VCaP (cell line): ENCODE results near the gene SPRN.

Experiments used
- H3K27ac ChIP-seq: fragments of 450-650 bp; 2 replicates; pipeline ENCODE4 v1.5.1; 2017
- CTCF ChIP-seq: fragments of 450-650 bp; conservative IDR thresholded peaks from 2 replicates; pipeline ENCODE4 v1.5.1; 2017; ENCODE audit warnings: mild to moderate bottlenecking, moderate library complexity

The SPRN gene

GRCh38 chr10:133465191-133465949 is 40.9 kb upstream of the SPRN start:
- TF ChIP-seq CTCF, result no peak
- H3K27ac ChIP-seq, result no peak overlapping the region

GRCh38 chr10:133464582-133465031 is 40.2 kb upstream of the SPRN start:
- no peak overlapping the region for H3K27ac ChIP-seq
- TF ChIP-seq CTCF, result no peak

GRCh38 chr10:133462512-133463305 is 38.3 kb upstream of the SPRN start:
- no peak overlapping the region for H3K27ac ChIP-seq
- TF ChIP-seq CTCF, result no peak

DNA sequence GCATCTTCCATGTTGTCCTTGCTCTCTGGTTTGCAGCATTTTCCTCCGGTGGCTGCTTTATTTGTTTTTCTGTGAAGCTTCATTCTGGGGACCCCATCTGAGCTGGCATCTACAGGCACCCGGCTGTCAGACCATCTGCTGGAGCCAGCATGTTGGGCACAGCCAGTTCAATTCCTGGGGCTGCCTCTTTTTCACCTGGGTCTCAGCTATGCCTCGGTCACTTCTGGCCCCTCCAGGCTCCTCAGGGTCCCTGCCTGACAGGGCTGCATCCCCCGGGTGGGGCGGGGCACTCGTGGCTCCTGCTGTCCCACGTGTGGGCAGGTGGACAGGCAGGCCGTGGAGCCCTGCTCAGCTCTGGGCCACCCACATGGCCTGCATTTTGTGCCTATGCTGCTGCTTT is 37.4 kb upstream of the SPRN start:
- TF ChIP-seq CTCF, result no peak
- H3K27ac ChIP-seq, result no peak overlapping the region

DNA sequence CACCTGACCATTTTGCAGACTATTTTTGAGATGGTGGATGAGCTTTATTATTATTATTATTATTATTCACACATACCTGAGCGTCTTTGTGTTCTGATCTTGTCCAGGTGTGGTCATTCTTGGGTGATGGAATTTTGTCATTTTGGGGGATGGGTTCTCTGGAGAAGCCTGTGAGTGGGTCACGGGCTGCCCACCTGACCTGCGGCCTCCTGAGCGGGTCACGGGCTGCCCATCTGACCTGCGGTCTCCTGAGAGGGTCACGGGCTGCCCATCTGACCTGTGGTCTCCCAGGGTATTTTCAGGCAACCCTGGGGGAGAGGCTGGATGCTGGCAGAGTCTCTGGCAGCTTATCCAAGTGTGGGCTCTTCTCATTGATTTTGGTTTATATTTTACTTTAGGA is 36.6 kb upstream of the SPRN start:
- H3K27ac ChIP-seq, result no peak overlapping the region
- TF ChIP-seq CTCF, result no peak

DNA sequence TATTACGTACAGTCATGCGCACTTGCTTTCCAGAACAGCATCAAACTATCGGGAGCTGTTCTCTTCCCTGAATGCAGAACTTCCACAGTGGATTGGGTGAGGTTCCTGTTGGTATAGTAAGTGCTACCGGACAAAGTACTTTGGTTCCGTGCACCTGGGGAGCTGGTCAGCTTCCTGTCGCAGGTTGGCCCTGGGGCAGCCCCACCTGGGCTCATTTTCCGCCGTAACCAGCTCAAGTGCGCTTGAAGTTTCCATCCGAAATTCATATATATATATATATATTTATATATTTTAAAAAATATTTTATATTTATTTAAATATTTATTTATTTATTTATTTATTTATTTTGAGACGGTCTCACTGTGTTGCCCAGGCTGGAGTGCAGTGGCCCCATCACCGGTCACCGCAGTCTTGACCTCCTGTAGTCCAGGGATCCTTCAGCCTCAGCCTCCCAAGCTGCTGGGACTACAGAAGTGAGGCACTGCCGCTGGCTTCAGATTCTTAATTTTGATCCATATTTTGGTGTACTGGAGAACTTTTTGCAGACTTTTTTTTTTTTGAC is 35.9 kb upstream of the SPRN start:
- no peak overlapping the region for H3K27ac ChIP-seq
- no peak for TF ChIP-seq CTCF

GRCh38 chr10:133459454-133460207 is 35.2 kb upstream of the SPRN start:
- TF ChIP-seq CTCF, result no peak
- no peak overlapping the region for H3K27ac ChIP-seq
